ENCODE measurements around the gene OR2A5. TPM values are rescaled to one million over a fixed set of nuclear protein-coding genes. Genes with fewer than 3 reads are reported as not detected.

OR2A5 gene
- polyA plus RNA-seq, 2 of the 4 experiments (the other 2 are of a cell fraction), result not detected

GRCh38 chr7:144038887-144039286 is 9.9 kb upstream of the OR2A5 start:
- no peak for FAIRE-seq
- CTCF ChIA-PET, result no interaction called here

GRCh38 chr7:144049491-144049890 is 743 bp downstream of the OR2A5 start:
- POLR2A ChIA-PET, result no interaction called here
- CTCF ChIA-PET, result no interaction called here
- Histone ChIP-seq H3K4me1 (no peaks in the 10 kb centered on the region), H3K4me3 (no peak overlapping the region), H3K4me2 (no peak overlapping the region), H3K9me3 (no peaks in the 10 kb centered on the region; the same call in 2 of the 3 replicates), H3K27ac (no peak overlapping the region)
- no peak for TF ChIP-seq HEYL (CRISPR knock-in tag; IDR thresholded peaks at IDR 0.05)
- TF ChIP-seq RAD21 (conservative IDR thresholded peaks at IDR 0.05 in 1 of 2, IDR thresholded peaks at IDR 0.05 in 1 of 2), result no peak
- no peak for TF ChIP-seq KDM5A (IDR thresholded peaks at IDR 0.05)
- TF ChIP-seq EP300 (IDR thresholded peaks at IDR 0.05), result no peak
- no peak for TF ChIP-seq HOXB5 (CRISPR knock-in tag; IDR thresholded peaks at IDR 0.05)
- no peak for TF ChIP-seq POLR2A (IDR thresholded peaks at IDR 0.05; ENCODE audit: low read length)
- no peak for TF ChIP-seq FOXS1 (CRISPR knock-in tag; IDR thresholded peaks at IDR 0.05)
- TF ChIP-seq, protein P1, sequence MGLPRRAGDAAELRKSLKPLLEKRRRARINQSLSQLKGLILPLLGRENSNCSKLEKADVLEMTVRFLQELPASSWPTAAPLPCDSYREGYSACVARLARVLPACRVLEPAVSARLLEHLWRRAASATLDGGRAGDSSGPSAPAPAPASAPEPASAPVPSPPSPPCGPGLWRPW (IDR thresholded peaks at IDR 0.05), result no peak
- TF ChIP-seq RNF2 (IDR thresholded peaks at IDR 0.05; ENCODE audit: borderline replicate concordance, low read depth), result no peak
- TF ChIP-seq ZNF302 (CRISPR knock-in tag; IDR thresholded peaks at IDR 0.05), result no peak
- no peak for TF ChIP-seq CEBPB (IDR thresholded peaks at IDR 0.05)
- no peak for TF ChIP-seq MYC (IDR thresholded peaks at IDR 0.05; ENCODE audit: borderline replicate concordance, low read length)
- ATAC-seq (no peak), FAIRE-seq (no peak), DNase-seq (ENCODE audit: low read depth in 1 of 2, low spot score in 1 of 2) (no peak)
- 45% methylated on average over 2 of the region's 2 CpGs for WGBS (ENCODE audit: missing lambda C conversion rate)

More at GRCh38 chr7:144038887-144039286, 9.9 kb upstream of the OR2A5 start:
- no peaks in the 10 kb centered on the region for H3K9me3 ChIP-seq
- no peaks in the 10 kb centered on the region for H3K4me1 ChIP-seq
- POLR2A ChIA-PET, result no interaction called here
- ATAC-seq (no peak), DNase-seq (ENCODE audit: low read depth in 1 of 2, low spot score in 1 of 2) (no peak)
- no peak overlapping the region for H3K4me2 ChIP-seq
- no peak overlapping the region for H3K4me3 ChIP-seq
- no peak for TF ChIP-seq HOXA7 (CRISPR knock-in tag; IDR thresholded peaks at IDR 0.05)
- TF ChIP-seq CBX8 (IDR thresholded peaks at IDR 0.05), result no peak
- no peak for TF ChIP-seq HDAC2 (IDR thresholded peaks at IDR 0.05)
- TF ChIP-seq PHF8 (IDR thresholded peaks at IDR 0.05; ENCODE audit: borderline replicate concordance, low read depth), result no peak
- no peak for TF ChIP-seq MYC (IDR thresholded peaks at IDR 0.05; ENCODE audit: borderline replicate concordance, low read length)
- TF ChIP-seq ZSCAN20 (CRISPR knock-in tag; IDR thresholded peaks at IDR 0.05), result no peak
- no peak for TF ChIP-seq CBX2 (IDR thresholded peaks at IDR 0.05; ENCODE audit: borderline replicate concordance, low read depth)
- no peak for TF ChIP-seq ATOH8 (CRISPR knock-in tag; IDR thresholded peaks at IDR 0.05; ENCODE audit: low read depth)
- no peak for TF ChIP-seq TFCP2L1 (CRISPR knock-in tag; IDR thresholded peaks at IDR 0.05)
- TF ChIP-seq TP53 (CRISPR knock-in tag; IDR thresholded peaks at IDR 0.05), result no peak
- no peak for TF ChIP-seq NPAS2 (CRISPR knock-in tag; IDR thresholded peaks at IDR 0.05; ENCODE audit: borderline replicate concordance)
- TF ChIP-seq FOXS1 (CRISPR knock-in tag; IDR thresholded peaks at IDR 0.05), result no peak
- no peak for TF ChIP-seq KDM5A (IDR thresholded peaks at IDR 0.05)
- TF ChIP-seq NFE2L2 (conservative IDR thresholded peaks at IDR 0.05; ENCODE audit: low read length), result no peak
- no peak for TF ChIP-seq ZNF302 (CRISPR knock-in tag; IDR thresholded peaks at IDR 0.05)
- TF ChIP-seq, protein P2, sequence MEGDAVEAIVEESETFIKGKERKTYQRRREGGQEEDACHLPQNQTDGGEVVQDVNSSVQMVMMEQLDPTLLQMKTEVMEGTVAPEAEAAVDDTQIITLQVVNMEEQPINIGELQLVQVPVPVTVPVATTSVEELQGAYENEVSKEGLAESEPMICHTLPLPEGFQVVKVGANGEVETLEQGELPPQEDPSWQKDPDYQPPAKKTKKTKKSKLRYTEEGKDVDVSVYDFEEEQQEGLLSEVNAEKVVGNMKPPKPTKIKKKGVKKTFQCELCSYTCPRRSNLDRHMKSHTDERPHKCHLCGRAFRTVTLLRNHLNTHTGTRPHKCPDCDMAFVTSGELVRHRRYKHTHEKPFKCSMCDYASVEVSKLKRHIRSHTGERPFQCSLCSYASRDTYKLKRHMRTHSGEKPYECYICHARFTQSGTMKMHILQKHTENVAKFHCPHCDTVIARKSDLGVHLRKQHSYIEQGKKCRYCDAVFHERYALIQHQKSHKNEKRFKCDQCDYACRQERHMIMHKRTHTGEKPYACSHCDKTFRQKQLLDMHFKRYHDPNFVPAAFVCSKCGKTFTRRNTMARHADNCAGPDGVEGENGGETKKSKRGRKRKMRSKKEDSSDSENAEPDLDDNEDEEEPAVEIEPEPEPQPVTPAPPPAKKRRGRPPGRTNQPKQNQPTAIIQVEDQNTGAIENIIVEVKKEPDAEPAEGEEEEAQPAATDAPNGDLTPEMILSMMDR (IDR thresholded peaks at IDR 0.05), result no peak
- TF ChIP-seq CHD4 (IDR thresholded peaks at IDR 0.05; ENCODE audit: borderline replicate concordance), result no peak
- TF ChIP-seq EHF (CRISPR knock-in tag; IDR thresholded peaks at IDR 0.05), result no peak
- no peak for TF ChIP-seq EP300 (IDR thresholded peaks at IDR 0.05)
- WGBS (ENCODE audit: missing lambda C conversion rate), result 21% methylated on average over 4 of the region's 4 CpGs
- H3K27ac ChIP-seq, result no peak overlapping the region

All from A549 (cell line).